ENCODE measurements around the gene EFHD1. TPM values are rescaled to one million over a fixed set of nuclear protein-coding genes. Genes with fewer than 3 reads are reported as not detected.
A peak's percentile ranks its signal among the peaks of the same experiment; 100 is the strongest.

Gene EFHD1
- total and polyA plus RNA-seq, 9 of the 15 experiments (the other 6 are each of a cell fraction or from before 2014, with no cell fraction given) = 0.66 to 9.1 (median 2.0) TPM

DNA sequence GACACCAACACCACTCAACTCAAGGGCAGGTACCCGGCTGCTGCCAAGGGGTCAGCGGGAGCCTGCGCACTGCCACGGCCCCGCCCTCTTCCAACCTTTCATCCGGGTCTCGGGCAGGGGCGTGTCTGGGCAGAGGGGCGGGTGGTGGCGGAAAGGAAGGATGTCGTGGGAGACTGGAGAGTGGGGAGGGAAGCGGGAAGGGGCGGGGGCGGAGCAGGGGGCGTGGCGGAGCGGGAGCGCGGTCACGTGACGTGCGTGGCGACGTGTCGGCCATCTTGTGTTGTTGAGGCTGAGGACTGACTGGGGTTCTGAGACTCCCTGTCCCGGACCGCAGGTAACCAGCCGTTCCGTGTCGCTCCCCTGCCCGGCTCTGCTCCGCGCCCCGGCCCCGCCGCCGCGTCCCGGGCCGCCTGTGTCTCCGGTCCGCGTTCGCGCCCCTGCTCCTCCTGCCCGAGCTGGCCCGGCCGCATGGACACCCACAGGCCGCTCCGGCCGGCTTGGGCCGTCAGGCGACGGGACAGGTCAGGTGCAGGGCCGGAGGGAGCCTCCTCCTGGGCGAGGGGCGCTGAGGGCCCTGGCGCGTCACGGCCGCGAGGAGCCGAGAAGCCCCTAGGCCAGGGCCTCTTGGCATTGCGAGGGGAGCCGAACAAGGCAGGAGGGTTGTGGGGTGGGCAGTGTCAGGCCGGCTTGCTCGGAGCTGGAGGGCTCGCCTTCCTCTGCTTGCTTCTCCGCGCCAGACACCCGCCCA lies 63.8 kb downstream of the EFHD1 start, which contains the start of gene GIGYF2 (continued):
- TF ChIP-seq, protein P1, sequence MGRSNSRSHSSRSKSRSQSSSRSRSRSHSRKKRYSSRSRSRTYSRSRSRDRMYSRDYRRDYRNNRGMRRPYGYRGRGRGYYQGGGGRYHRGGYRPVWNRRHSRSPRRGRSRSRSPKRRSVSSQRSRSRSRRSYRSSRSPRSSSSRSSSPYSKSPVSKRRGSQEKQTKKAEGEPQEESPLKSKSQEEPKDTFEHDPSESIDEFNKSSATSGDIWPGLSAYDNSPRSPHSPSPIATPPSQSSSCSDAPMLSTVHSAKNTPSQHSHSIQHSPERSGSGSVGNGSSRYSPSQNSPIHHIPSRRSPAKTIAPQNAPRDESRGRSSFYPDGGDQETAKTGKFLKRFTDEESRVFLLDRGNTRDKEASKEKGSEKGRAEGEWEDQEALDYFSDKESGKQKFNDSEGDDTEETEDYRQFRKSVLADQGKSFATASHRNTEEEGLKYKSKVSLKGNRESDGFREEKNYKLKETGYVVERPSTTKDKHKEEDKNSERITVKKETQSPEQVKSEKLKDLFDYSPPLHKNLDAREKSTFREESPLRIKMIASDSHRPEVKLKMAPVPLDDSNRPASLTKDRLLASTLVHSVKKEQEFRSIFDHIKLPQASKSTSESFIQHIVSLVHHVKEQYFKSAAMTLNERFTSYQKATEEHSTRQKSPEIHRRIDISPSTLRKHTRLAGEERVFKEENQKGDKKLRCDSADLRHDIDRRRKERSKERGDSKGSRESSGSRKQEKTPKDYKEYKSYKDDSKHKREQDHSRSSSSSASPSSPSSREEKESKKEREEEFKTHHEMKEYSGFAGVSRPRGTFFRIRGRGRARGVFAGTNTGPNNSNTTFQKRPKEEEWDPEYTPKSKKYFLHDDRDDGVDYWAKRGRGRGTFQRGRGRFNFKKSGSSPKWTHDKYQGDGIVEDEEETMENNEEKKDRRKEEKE (IDR thresholded peaks at IDR 0.05; ENCODE audit: borderline replicate concordance in 1 of 2, control insufficient read depth in 1 of 2, low read depth in 2 of 2, low read length in 1 of 2) = no peak
- TF ChIP-seq ZNF431 (CRISPR knock-in tag; IDR thresholded peaks at IDR 0.05) (no peak), U2AF1 (optimal IDR thresholded peaks at IDR 0.05; ENCODE audit: low read depth, low read length) (no peak), KHSRP (IDR thresholded peaks at IDR 0.05) (no peak), RFX5 (IDR thresholded peaks at IDR 0.05; ENCODE audit: low read depth, low read length) (no peak), EGR1 (conservative IDR thresholded peaks at IDR 0.05) (peak; percentile 94), TAL1 (IDR thresholded peaks at IDR 0.05) (no peak), NCOA6 (IDR thresholded peaks at IDR 0.05) (no peak), KAT7 (CRISPR knock-in tag; IDR thresholded peaks at IDR 0.05; ENCODE audit: borderline replicate concordance) (no peak), TEAD2 (tag; IDR thresholded peaks at IDR 0.05) (no peak), RNF2 (IDR thresholded peaks at IDR 0.05) (no peak), ZNF57 (CRISPR knock-in tag; IDR thresholded peaks at IDR 0.05) (no peak), ESRRA (IDR thresholded peaks at IDR 0.05; ENCODE audit: borderline replicate concordance, low read depth) (no peak), POU5F1 (IDR thresholded peaks at IDR 0.05; ENCODE audit: borderline replicate concordance, low read depth, low read length, partially characterized antibody) (no peak)
- TF ChIP-seq, protein P2, sequence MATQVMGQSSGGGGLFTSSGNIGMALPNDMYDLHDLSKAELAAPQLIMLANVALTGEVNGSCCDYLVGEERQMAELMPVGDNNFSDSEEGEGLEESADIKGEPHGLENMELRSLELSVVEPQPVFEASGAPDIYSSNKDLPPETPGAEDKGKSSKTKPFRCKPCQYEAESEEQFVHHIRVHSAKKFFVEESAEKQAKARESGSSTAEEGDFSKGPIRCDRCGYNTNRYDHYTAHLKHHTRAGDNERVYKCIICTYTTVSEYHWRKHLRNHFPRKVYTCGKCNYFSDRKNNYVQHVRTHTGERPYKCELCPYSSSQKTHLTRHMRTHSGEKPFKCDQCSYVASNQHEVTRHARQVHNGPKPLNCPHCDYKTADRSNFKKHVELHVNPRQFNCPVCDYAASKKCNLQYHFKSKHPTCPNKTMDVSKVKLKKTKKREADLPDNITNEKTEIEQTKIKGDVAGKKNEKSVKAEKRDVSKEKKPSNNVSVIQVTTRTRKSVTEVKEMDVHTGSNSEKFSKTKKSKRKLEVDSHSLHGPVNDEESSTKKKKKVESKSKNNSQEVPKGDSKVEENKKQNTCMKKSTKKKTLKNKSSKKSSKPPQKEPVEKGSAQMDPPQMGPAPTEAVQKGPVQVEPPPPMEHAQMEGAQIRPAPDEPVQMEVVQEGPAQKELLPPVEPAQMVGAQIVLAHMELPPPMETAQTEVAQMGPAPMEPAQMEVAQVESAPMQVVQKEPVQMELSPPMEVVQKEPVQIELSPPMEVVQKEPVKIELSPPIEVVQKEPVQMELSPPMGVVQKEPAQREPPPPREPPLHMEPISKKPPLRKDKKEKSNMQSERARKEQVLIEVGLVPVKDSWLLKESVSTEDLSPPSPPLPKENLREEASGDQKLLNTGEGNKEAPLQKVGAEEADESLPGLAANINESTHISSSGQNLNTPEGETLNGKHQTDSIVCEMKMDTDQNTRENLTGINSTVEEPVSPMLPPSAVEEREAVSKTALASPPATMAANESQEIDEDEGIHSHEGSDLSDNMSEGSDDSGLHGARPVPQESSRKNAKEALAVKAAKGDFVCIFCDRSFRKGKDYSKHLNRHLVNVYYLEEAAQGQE (IDR thresholded peaks at IDR 0.05; ENCODE audit: borderline replicate concordance) = no peak; the same call in 1 of the 2 replicates
- TF ChIP-seq, protein P2 (CRISPR knock-in tag; IDR thresholded peaks at IDR 0.05; ENCODE audit: low read depth) = no peak

Data from K562 (cell line).